Stimulated activated CD4-positive, alpha-beta T cell treated with anti-CD3 and anti-CD28 coated beads, Interleukin-1b, Interleukin-23, amount 100 ng/mL, for 1 hour (primary cell): Measurements from ENCODE around the gene KIF26B.

Experiments
- DNase-seq, 2 donors: peaks; one replicate each; pipeline ENCODE4 v3.0.0-alpha.2; 2020; ENCODE audit warnings: low read depth in 2 of 2

Gene KIF26B

GRCh38 chr1:245500546-245500945, 345.8 kb downstream of the KIF26B start:
- no peak for DNase-seq

- no peak for DNase-seq
Observed at GRCh38 chr1:245501633-245502032, 346.8 kb downstream of the KIF26B start.

- DNase-seq, result no peak
Observed at GRCh38 chr1:245503548-245503947, 348.8 kb downstream of the KIF26B start.

- no peak for DNase-seq
Observed at GRCh38 chr1:245510144-245510543, 355.4 kb downstream of the KIF26B start.

- DNase-seq, result no peak
Observed at GRCh38 chr1:245512181-245512888, 357.6 kb downstream of the KIF26B start.

- no peak for DNase-seq
Observed at GRCh38 chr1:245512980-245513578, 358.3 kb downstream of the KIF26B start.

GRCh38 chr1:245516284-245516759, 361.5 kb downstream of the KIF26B start:
- DNase-seq, result no peak

GRCh38 chr1:245520611-245521010, 365.8 kb downstream of the KIF26B start:
- no peak for DNase-seq

GRCh38 chr1:245526141-245526540, 371.4 kb downstream of the KIF26B start:
- DNase-seq, result no peak

- DNase-seq, result no peak
Observed at GRCh38 chr1:245528258-245528635, 373.5 kb downstream of the KIF26B start.

GRCh38 chr1:245530937-245531336, 376.2 kb downstream of the KIF26B start:
- no peak for DNase-seq

- no peak for DNase-seq
Observed at GRCh38 chr1:245537992-245538391, 383.2 kb downstream of the KIF26B start.

GRCh38 chr1:245538671-245539070, 383.9 kb downstream of the KIF26B start:
- DNase-seq, result no peak

- DNase-seq, result no peak
Observed at GRCh38 chr1:245541369-245541768, 386.6 kb downstream of the KIF26B start.

- DNase-seq, result no peak
Observed at GRCh38 chr1:245542365-245542764, 387.6 kb downstream of the KIF26B start.

- no peak for DNase-seq
Observed at GRCh38 chr1:245544236-245544635, 389.5 kb downstream of the KIF26B start.

- no peak for DNase-seq
Observed at GRCh38 chr1:245546875-245547274, 392.1 kb downstream of the KIF26B start.

GRCh38 chr1:245549996-245550719, 395.4 kb downstream of the KIF26B start:
- no peak for DNase-seq

GRCh38 chr1:245550720-245551043, 395.9 kb downstream of the KIF26B start:
- DNase-seq, result no peak

- DNase-seq, result no peak
Observed at GRCh38 chr1:245551536-245551935, 396.8 kb downstream of the KIF26B start.

GRCh38 chr1:245552331-245552730, 397.5 kb downstream of the KIF26B start:
- DNase-seq, result no peak

GRCh38 chr1:245556057-245556456, 401.3 kb downstream of the KIF26B start:
- no peak for DNase-seq

GRCh38 chr1:245558069-245558468, 403.3 kb downstream of the KIF26B start:
- DNase-seq, result no peak
